ENCODE measurements around the gene TRIO. TPM values are rescaled to one million over a fixed set of nuclear protein-coding genes. Genes with fewer than 3 reads are reported as not detected.

TRIO gene
- total RNA-seq, 1 donor = 410 TPM

DNA sequence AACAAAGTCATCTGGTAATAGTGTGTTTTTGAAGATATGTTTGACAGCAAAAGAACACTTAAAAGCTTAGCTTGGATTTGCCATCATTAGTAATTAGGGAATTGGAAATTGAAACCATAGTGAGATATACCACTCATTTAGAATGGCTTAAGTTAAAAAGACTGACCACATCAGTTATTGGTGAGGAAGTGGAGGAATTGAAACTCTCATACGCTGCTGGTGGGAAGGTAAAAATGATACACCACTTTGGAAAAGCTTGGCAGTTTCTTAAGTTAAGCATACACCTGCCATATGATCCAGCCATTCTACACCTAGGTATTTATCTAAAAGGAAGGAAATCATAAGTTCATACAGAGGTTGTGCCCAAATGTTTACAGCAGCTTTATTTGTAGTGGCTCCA is 213.2 kb downstream of the TRIO start:
- TF ChIP-seq, protein P1, sequence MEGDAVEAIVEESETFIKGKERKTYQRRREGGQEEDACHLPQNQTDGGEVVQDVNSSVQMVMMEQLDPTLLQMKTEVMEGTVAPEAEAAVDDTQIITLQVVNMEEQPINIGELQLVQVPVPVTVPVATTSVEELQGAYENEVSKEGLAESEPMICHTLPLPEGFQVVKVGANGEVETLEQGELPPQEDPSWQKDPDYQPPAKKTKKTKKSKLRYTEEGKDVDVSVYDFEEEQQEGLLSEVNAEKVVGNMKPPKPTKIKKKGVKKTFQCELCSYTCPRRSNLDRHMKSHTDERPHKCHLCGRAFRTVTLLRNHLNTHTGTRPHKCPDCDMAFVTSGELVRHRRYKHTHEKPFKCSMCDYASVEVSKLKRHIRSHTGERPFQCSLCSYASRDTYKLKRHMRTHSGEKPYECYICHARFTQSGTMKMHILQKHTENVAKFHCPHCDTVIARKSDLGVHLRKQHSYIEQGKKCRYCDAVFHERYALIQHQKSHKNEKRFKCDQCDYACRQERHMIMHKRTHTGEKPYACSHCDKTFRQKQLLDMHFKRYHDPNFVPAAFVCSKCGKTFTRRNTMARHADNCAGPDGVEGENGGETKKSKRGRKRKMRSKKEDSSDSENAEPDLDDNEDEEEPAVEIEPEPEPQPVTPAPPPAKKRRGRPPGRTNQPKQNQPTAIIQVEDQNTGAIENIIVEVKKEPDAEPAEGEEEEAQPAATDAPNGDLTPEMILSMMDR (IDR thresholded peaks at IDR 0.05; ENCODE audit: insufficient read depth, low read depth, low read length) = no peak
- no peak for DNase-seq (ENCODE audit: low read depth)
- H3K4me3 ChIP-seq (ENCODE audit: low read depth, low read length) = no peak overlapping the region

DNA sequence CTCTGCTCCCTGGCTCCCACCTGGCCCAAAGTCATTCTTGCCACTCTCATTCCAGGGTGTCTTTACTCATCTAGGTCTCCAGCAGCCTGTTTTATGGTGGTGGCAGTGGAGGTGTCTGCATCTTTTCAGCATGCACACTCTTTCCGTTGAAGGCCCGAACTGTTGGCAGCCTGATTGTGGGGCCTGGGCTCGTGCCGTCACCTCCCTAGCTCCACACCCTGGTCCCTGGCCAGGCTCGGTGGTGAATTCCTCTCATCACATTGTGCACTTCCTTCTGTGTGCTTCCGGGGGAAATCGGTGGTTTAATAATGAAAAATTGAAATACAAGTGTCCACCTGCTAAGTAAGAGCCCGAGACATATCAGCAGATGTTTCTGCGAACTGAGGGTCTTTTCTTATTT is 214.3 kb downstream of the TRIO start:
- TF ChIP-seq, protein P1 (IDR thresholded peaks at IDR 0.05; ENCODE audit: insufficient read depth, low read depth, low read length) = no peak

DNA sequence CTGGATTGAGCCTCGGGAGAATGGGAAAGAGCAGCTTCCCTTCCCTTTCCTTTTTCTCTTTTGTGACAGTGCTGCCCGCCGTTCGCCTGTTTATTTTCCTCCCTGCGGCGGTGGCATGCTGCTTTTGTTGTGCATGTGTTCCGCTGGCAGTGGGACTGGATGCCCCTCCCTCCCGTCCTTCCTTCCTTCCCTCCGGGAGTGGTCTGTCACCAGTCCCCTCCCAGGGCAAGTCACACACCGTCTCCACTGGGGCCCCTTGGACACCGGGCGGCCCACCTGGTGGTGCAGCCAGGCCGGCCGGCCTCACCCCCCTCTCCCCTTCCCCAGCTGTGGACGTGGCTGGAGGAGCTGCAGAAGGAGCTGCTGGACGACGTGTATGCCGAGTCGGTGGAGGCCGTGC is 214.7 kb downstream of the TRIO start:
- no peak for DNase-seq (ENCODE audit: low read depth)
- TF ChIP-seq, protein P1 (IDR thresholded peaks at IDR 0.05; ENCODE audit: insufficient read depth, low read depth, low read length) = no peak
- H3K4me3 ChIP-seq (ENCODE audit: low read depth, low read length) = no peak overlapping the region

More for the DNA sequence above, 214.3 kb downstream of the TRIO start:
- H3K4me3 ChIP-seq (ENCODE audit: low read depth, low read length) = no peak overlapping the region
- no peak for DNase-seq (ENCODE audit: low read depth)

DNA sequence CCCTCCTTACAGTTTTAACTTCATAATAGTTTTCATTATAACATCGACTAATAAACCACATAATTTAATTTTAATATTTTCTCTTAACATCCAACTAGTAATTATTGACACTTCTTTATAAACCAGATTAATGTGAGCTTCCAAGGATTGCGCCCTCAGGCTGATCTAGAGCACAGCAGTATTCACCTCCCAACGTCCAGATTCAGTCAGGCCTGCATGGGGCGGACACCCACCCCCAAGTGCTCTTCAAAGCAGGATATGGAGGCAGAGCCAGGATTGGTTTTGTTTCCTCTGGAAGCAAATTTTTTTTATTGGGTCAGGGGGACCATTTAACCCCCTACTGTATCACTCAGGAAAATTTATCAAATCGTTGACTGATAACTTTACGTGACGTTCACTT is 215.4 kb downstream of the TRIO start:
- no peak overlapping the region for H3K4me3 ChIP-seq (ENCODE audit: low read depth, low read length)
- TF ChIP-seq, protein P1 (IDR thresholded peaks at IDR 0.05; ENCODE audit: insufficient read depth, low read depth, low read length) = no peak
- DNase-seq (ENCODE audit: low read depth) = no peak

DNA sequence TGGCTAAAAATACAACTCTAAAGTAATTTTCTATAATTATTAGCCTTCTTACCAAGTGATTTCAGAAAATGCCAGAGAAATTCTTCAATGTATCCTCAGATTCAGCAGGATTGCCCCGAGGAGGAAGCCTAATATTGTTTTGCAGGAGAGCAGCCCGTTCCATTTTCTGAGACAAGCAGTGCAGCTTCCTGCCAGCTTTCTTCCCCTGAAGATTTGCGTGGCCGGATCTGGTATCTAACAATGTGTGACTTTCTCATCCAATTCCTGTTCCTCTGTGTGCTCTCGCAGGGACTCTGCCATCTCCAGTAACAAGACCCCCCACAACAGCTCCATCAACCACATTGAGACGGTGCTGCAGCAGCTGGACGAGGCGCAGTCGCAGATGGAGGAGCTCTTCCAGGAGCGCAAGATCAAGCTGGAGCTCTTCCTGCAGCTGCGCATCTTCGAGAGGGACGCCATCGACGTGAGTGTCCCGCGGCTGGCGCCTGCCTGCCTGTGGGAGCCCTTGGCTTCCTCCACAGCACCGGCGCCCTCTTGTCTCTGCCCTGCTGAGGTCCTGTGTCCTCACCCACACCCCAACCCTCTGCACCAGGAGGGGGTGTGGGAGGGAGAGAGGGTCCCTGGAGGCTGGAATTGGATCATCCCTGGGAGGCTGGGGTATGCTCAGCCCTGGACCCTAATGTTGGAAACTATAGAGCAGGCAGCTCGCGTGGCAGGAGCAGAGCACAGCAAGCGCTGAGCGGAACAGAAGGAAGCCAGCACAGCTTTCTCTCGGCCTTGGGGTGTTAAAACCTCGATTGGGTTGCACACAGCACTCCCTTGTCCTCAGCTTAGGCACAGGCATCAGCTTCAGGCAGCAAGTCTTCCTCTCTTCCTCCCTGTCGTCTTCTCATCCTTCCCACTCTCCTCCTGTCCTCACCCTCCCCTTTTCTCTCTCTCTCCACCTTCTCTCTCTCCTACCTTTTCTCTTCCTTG is 216.2 kb downstream of the TRIO start:
- H3K4me3 ChIP-seq (ENCODE audit: low read depth, low read length) = no peak overlapping the region
- DNase-seq (ENCODE audit: low read depth) = no peak
- TF ChIP-seq, protein P1 (IDR thresholded peaks at IDR 0.05; ENCODE audit: insufficient read depth, low read depth, low read length) = no peak

DNA sequence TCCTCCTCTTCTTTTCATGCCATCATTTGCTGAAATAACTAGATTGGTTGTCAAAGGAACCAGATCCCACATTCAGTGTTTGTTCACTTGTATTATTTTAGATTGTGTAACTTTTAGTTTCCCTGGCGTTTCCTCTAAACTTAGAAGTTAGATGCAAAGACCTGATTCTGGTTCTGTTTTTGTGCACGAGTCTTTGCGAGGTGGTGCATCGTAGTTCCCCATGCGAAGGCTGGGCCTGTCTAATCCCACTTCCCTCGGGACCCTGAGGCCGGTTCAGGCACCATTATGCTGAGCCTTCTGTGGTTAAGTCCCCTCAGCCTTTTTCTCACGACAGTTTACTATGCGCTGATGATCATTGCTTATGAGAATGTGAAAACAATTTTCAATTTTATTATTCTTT is 219.3 kb downstream of the TRIO start:
- no peak for DNase-seq (ENCODE audit: low read depth)
- H3K4me3 ChIP-seq (ENCODE audit: low read depth, low read length) = no peak overlapping the region
- TF ChIP-seq, protein P1 (IDR thresholded peaks at IDR 0.05; ENCODE audit: insufficient read depth, low read depth, low read length) = no peak
